Adipocyte (in vitro differentiated cells): ENCODE measurements around the gene PRR15.

Source experiments
- DNase-seq: peaks from one replicate; pipeline ENCODE4 v3.0.0-alpha.2; 2015; ENCODE audit warnings: low read depth
- H3K27me3 ChIP-seq: replicated peaks from 2 replicates; pipeline ENCODE4 v1.7.0; 2013; ENCODE audit warnings: mild to moderate bottlenecking, low read length, moderate library complexity; ENCODE audit not compliant: control insufficient read depth, insufficient read depth
- H3K36me3 ChIP-seq: 2 replicates; pipeline ENCODE4 v1.7.0; 2013; ENCODE audit warnings: low read length, mild to moderate bottlenecking, moderate library complexity; ENCODE audit not compliant: control insufficient read depth, insufficient read depth, severe bottlenecking
- H3K4me1 ChIP-seq: 2 replicates; pipeline ENCODE4 v1.7.0; 2013; ENCODE audit warnings: mild to moderate bottlenecking, low read length, moderate library complexity; ENCODE audit not compliant: control insufficient read depth, insufficient read depth
- H3K4me3 ChIP-seq: 2 replicates; pipeline ENCODE4 v1.7.0; 2013; ENCODE audit warnings: mild to moderate bottlenecking, low read length, moderate library complexity
- H3K9ac ChIP-seq: 2 replicates; pipeline ENCODE4 v1.7.0; 2013; ENCODE audit warnings: mild to moderate bottlenecking, low read length, moderate library complexity
- H3K9me3 ChIP-seq: 2 replicates; pipeline ENCODE4 v1.7.0; 2013; ENCODE audit warnings: mild to moderate bottlenecking, low read length, moderate library complexity; ENCODE audit not compliant: control insufficient read depth

PRR15 gene

GRCh38 chr7:29572558-29572957 is 8.9 kb downstream of the PRR15 start:
- Histone ChIP-seq H3K9me3 (peaks cover 8% of the 10 kb centered on the region), H3K4me1 (peaks cover 35% of the 10 kb centered on the region), H3K36me3 (no peaks in the 10 kb centered on the region), H3K4me3 (no peak overlapping the region), H3K27me3 (no peaks in the 10 kb centered on the region), H3K9ac (no peak overlapping the region)
- DNase-seq = no peak

GRCh38 chr7:29573567-29573966 is 9.9 kb downstream of the PRR15 start:
- no peaks in the 10 kb centered on the region for H3K27me3 ChIP-seq
- no peak overlapping the region for H3K9ac ChIP-seq
- H3K4me3 ChIP-seq = no peak overlapping the region

GRCh38 chr7:29574659-29575058 is 11.0 kb downstream of the PRR15 start:
- no peak overlapping the region for H3K9ac ChIP-seq
- no peaks in the 10 kb centered on the region for H3K27me3 ChIP-seq
- peaks cover 9% of the 10 kb centered on the region for H3K9me3 ChIP-seq
- no peaks in the 10 kb centered on the region for H3K36me3 ChIP-seq
- no peak overlapping the region for H3K4me3 ChIP-seq
- DNase-seq = no peak
- peaks cover 32% of the 10 kb centered on the region for H3K4me1 ChIP-seq

More at GRCh38 chr7:29573567-29573966, 9.9 kb downstream of the PRR15 start:
- Histone ChIP-seq H3K9me3 (peaks cover 9% of the 10 kb centered on the region), H3K36me3 (no peaks in the 10 kb centered on the region), H3K4me1 (peaks cover 35% of the 10 kb centered on the region)
- no peak for DNase-seq

- H3K27me3 ChIP-seq = no peaks in the 10 kb centered on the region
- no peaks in the 10 kb centered on the region for H3K36me3 ChIP-seq
- no peak overlapping the region for H3K9ac ChIP-seq
- no peak overlapping the region for H3K4me3 ChIP-seq
- H3K9me3 ChIP-seq = no peaks in the 10 kb centered on the region
- H3K4me1 ChIP-seq = no peaks in the 10 kb centered on the region
- DNase-seq = no peak
These were observed 23.7 kb downstream of the PRR15 start for GRCh38 chr7:29587195-29587808.

GRCh38 chr7:29588212-29588611 is 24.6 kb downstream of the PRR15 start:
- no peak for DNase-seq
- no peak overlapping the region for H3K9ac ChIP-seq
- H3K36me3 ChIP-seq = no peaks in the 10 kb centered on the region
- no peaks in the 10 kb centered on the region for H3K4me1 ChIP-seq
- no peak overlapping the region for H3K4me3 ChIP-seq
- H3K27me3 ChIP-seq = no peaks in the 10 kb centered on the region
- no peaks in the 10 kb centered on the region for H3K9me3 ChIP-seq

GRCh38 chr7:29588900-29589696 is 25.5 kb downstream of the PRR15 start:
- Histone ChIP-seq H3K9ac (no peak overlapping the region), H3K4me1 (peaks cover 5% of the 10 kb centered on the region), H3K36me3 (no peaks in the 10 kb centered on the region), H3K9me3 (no peaks in the 10 kb centered on the region), H3K4me3 (no peak overlapping the region), H3K27me3 (no peaks in the 10 kb centered on the region)
- peak; percentile 54 for DNase-seq

GRCh38 chr7:29592866-29593265 is 29.2 kb downstream of the PRR15 start:
- Histone ChIP-seq H3K4me3 (no peak overlapping the region), H3K9me3 (no peaks in the 10 kb centered on the region), H3K4me1 (peaks cover 19% of the 10 kb centered on the region), H3K9ac (no peak overlapping the region), H3K36me3 (no peaks in the 10 kb centered on the region), H3K27me3 (no peaks in the 10 kb centered on the region)
- DNase-seq = no peak

- no peak for DNase-seq
- H3K9me3 ChIP-seq = no peaks in the 10 kb centered on the region
- H3K27me3 ChIP-seq = no peaks in the 10 kb centered on the region
- peaks cover 19% of the 10 kb centered on the region for H3K4me1 ChIP-seq
- H3K36me3 ChIP-seq = no peaks in the 10 kb centered on the region
- no peak overlapping the region for H3K4me3 ChIP-seq
- no peak overlapping the region for H3K9ac ChIP-seq
These were observed 29.8 kb downstream of the PRR15 start for GRCh38 chr7:29593459-29593858.

- Histone ChIP-seq H3K9ac (no peak overlapping the region), H3K4me3 (no peak overlapping the region), H3K36me3 (no peaks in the 10 kb centered on the region), H3K9me3 (no peaks in the 10 kb centered on the region), H3K27me3 (no peaks in the 10 kb centered on the region), H3K4me1 (peaks cover 19% of the 10 kb centered on the region)
- no peak for DNase-seq
These were observed 33.1 kb downstream of the PRR15 start for GRCh38 chr7:29596593-29597178.

GRCh38 chr7:29597266-29597665 is 33.6 kb downstream of the PRR15 start:
- H3K27me3 ChIP-seq = no peaks in the 10 kb centered on the region
- no peaks in the 10 kb centered on the region for H3K9me3 ChIP-seq
- no peak overlapping the region for H3K9ac ChIP-seq
- DNase-seq = no peak
- H3K4me3 ChIP-seq = no peak overlapping the region
- peaks cover 19% of the 10 kb centered on the region for H3K4me1 ChIP-seq
- no peaks in the 10 kb centered on the region for H3K36me3 ChIP-seq

- no peak overlapping the region for H3K9ac ChIP-seq
- no peaks in the 10 kb centered on the region for H3K9me3 ChIP-seq
- no peaks in the 10 kb centered on the region for H3K27me3 ChIP-seq
- peaks cover 19% of the 10 kb centered on the region for H3K4me1 ChIP-seq
- H3K36me3 ChIP-seq = no peaks in the 10 kb centered on the region
- no peak overlapping the region for H3K4me3 ChIP-seq
- DNase-seq = no peak
These were observed 34.5 kb downstream of the PRR15 start for GRCh38 chr7:29598137-29598536.
